SK-N-SH treated with all-trans-retinoic acid at 6 μM for 48 hours (cell line): ENCODE results near the gene AASS.

Source experiments
- PATZ1 ChIP-seq: fragments of 250-450 bp; sonication (Bioruptor Pico); IDR thresholded peaks from 2 replicates; pipeline ENCODE4 v1.8.0; 2020; ENCODE audit warnings: mild to moderate bottlenecking, moderate library complexity, borderline replicate concordance
- POU6F1 ChIP-seq: fragments of 250-450 bp; sonication (Bioruptor Pico); IDR thresholded peaks from 2 replicates; pipeline ENCODE4 v1.8.0; 2021; ENCODE audit warnings: low read depth, mild to moderate bottlenecking, moderate library complexity, borderline replicate concordance
- ZC3H10 ChIP-seq: fragments of 250-450 bp; sonication (Bioruptor Pico); IDR thresholded peaks from 2 replicates; pipeline ENCODE4 v1.5.1; 2021; ENCODE audit warnings: mild to moderate bottlenecking, moderate library complexity
- ZFP3 ChIP-seq: fragments of 250-450 bp; sonication (Bioruptor Pico); IDR thresholded peaks from 2 replicates; pipeline ENCODE4 v1.5.0; 2020; ENCODE audit warnings: mild to moderate bottlenecking, moderate library complexity
- ZFP30 ChIP-seq: fragments of 450-650 bp; formaldehyde crosslinking; IDR thresholded peaks from 2 replicates; pipeline ENCODE4 v1.5.0; 2022; ENCODE audit warnings: mild to moderate bottlenecking, moderate library complexity
- ZNF8 ChIP-seq: fragments of 450-650 bp; formaldehyde crosslinking; IDR thresholded peaks from 2 replicates; pipeline ENCODE4 v1.5.0; 2020; ENCODE audit warnings: mild to moderate bottlenecking, moderate library complexity

- TF ChIP-seq ZFP3 (no peak), PATZ1 (CRISPR knock-in tag) (no peak), ZNF8 (CRISPR knock-in tag) (no peak), POU6F1 (no peak), ZFP30 (CRISPR knock-in tag) (no peak), ZC3H10 (no peak)
Observed at GRCh38 chr7:122027058-122027457, 117.0 kb downstream of the AASS start.
